GM23338 (cell line): ENCODE results near the gene FAM114A2. TPM values are rescaled to one million over a fixed set of nuclear protein-coding genes. Genes with fewer than 3 reads are reported as not detected.

ENCODE experiments used
- ETS1 ChIP-seq: IDR thresholded peaks from 2 replicates; pipeline ENCODE4 v1.6.1; 2016; ENCODE audit warnings: antibody characterized with exemption
- EZH2 ChIP-seq: fragments of 200-600 bp; sonication (generic); IDR thresholded peaks from one replicate; pipeline ENCODE4 v1.8.0; 2017; ENCODE audit warnings: antibody characterized with exemption, mild to moderate bottlenecking, low read depth; ENCODE audit not compliant: unreplicated experiment
- NANOG ChIP-seq: IDR thresholded peaks from 2 replicates; pipeline ENCODE4 v1.6.1; 2016; ENCODE audit warnings: antibody characterized with exemption, borderline replicate concordance
- REST ChIP-seq: IDR thresholded peaks from one replicate; pipeline ENCODE4 v1.6.1; 2018; ENCODE audit warnings: antibody characterized with exemption; ENCODE audit not compliant: unreplicated experiment
- ZNF331 ChIP-seq: fragments of 250-450 bp; sonication (Bioruptor Pico); IDR thresholded peaks from 2 replicates; pipeline ENCODE4 v1.5.0; 2020; ENCODE audit warnings: low read depth, mild to moderate bottlenecking, moderate library complexity
- ZNF462 ChIP-seq: fragments of 250-450 bp; sonication (Bioruptor Pico); IDR thresholded peaks from 2 replicates; pipeline ENCODE4 v1.5.0; 2020; ENCODE audit warnings: mild to moderate bottlenecking, moderate library complexity
- polyA plus RNA-seq: library from polyadenylated mRNA; unstranded; fragments of >200 nt; fragmentation: Nextera tagmentation; extraction: Ambion mirVana; gene quantifications from 2 replicates; pipeline ENCODE4 v1.2.1, GENCODE V29; 2016
- total RNA-seq: library from RNA; depleted of rRNA; stranded (reverse); fragments of >200 nt; shearing (Covaris generic); gene quantifications from 2 replicates; pipeline ENCODE4 v1.2.3, GENCODE V29; 2014

FAM114A2 gene
- total and polyA plus RNA-seq, 2 experiments from 2014 or later: 4.9 to 5.8 TPM

- TF ChIP-seq ZNF462 (CRISPR knock-in tag): no peak
- TF ChIP-seq EZH2: no peak
- no peak for TF ChIP-seq ETS1
- no peak for TF ChIP-seq NANOG
- no peak for TF ChIP-seq ZNF331 (CRISPR knock-in tag)
- no peak for TF ChIP-seq REST
Measured at GRCh38 chr5:153972240-153972639, 66.5 kb downstream of the FAM114A2 start (continued).
